ENCODE results near the gene R3HCC1L.
"Not testable (repeated sequence)": the region's sequence is repeated elsewhere in the genome, so short reads cannot be mapped to it uniquely, and the experiment has no call there.

The R3HCC1L gene

DNA sequence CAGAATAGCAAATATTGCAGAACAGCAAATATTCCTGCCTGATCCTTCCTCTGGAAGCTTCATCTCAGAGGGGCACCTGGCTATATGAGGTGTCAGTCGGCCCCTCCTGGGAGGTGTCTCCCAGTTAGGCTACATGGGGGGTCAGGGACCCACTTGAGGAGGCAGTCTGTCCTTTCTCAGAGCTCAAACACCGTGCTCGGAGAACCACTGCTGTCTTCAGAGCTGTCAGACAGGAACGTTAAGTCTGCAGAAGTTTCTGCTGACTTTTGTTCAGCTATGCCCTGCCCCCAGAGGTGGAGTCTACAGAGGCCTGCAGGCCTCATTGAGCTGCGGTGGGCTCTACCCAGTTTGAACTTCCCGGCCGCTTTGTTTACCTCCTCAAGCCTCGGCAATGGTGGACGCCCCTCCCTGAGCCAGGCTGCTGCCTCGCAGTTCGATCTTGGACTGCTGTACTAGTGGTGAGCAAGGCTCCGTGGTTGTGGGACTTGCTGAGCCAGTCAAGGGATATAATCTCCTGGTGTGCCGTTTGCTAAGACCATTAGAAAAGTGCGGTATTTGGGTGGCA, 48.0 kb downstream of the R3HCC1L start:
- DNase-seq = not testable (repeated sequence)

DNA sequence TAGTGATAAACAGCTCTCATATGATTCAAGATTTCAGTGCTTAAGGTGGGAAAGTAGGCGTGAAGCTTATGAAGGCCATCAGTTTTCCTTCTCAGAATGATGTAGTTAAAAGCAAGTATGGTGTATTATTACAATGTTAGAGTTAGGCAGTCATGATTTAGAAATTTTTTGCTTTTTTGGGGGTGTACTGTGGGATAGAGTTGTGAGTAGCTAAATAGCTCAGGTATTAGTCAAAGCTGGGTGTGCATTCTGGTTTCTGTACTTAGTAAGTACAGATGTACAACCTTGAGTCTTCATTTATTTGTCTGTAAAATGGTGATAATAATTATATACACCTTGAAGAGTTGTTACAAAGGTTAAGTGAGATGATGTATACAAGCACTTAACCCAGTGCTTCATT, 52.2 kb downstream of the R3HCC1L start:
- DNase-seq = no peak

DNA sequence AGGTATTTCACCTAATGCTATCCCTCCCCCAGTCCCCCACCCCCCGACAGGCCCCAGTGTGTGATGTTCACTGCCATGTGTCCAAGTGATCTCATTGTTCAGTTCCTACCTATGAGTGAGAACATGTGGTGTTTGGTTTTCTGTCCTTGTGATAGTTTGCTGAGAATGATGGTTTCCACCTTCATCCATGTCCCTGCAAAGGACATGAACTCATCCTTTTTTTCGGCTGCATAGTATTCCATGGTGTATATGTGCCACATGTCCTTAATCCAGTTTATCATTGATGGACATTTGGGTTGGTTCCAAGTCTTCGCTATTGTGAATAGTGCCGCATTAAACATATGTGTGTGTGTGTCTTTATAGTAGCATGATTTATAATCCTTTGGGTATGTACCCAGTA, 56.3 kb downstream of the R3HCC1L start:
- not testable (repeated sequence) for DNase-seq

- no peak for DNase-seq
Observed at GRCh38 chr10:98193037-98193436, 58.6 kb downstream of the R3HCC1L start.

DNA sequence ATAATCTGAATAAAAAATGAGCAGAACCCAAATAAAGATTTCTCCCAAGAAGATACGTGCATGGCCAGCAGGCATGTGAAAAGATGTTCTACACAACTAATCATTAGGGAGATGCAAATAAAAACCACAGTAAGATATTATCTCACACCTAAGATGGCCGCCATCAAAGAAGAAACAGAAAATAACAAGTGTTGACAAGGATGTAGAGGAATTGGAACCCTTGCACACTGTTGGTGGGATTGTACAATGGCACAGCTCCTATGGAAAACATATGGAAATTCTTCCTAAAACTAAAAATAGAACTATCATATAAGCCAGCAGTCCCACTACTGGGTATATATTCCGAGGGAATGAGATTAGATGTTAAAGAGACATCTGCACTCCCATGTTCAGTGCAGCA, 60.2 kb downstream of the R3HCC1L start:
- no peak for DNase-seq

DNA sequence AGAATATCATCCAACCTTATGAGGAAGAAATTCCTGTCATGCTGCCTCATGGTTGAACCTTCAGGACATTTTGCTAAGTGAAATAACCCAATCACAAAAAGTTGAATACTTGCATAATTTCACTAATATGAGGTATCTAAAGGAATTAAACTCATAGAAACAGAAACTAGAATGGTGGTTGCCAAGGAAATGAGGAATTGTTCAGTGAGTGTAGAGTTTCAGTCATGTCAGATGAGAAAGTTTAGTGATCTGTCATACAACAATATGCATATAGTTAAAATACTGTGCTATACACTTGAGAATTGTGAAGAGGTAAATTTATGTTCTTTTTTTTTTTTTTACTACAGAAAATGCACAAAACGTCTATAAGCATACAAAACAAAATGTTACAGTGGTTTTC, 60.7 kb downstream of the R3HCC1L start:
- DNase-seq = no peak

DNA sequence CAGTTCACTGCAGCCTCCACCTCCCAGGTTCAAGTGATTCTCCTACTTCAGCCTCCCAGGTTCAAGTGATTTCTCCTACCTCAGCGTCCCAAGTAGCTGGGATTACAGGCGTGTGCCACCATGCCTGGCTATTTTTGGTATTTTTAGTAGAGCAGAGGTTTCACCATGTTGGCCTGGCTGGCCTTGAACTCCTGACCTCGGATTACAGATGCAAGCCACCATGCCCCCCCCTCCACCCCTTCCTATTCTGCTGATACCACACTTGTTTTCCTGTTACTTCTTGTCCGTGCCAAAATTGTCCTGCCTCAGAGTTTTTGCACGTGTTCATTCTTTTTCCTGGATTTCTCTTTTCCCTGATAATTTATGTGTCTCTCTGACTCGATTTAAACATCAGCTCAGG, 62.5 kb downstream of the R3HCC1L start:
- DNase-seq = no peak

GRCh38 chr10:98201760-98202159, 67.3 kb downstream of the R3HCC1L start:
- no peak for DNase-seq

DNA sequence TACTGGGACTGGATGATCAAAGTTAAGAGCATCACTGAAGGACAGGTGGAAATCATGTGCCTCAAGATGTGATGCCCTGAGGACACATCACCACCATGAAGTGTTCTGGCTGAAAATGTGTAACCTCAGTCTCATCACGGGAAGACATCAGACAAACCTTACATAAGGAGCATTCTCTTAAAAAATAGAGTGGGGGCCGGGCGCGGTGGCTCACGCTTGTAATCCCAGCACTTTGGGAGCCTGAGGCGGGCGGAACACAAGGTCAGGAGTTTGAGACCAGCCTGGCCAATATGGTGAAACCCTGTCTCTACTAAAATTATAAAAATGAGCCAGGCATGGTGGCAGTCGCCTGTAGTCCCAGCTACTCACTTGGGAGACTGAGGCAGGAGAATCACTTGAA, 67.9 kb downstream of the R3HCC1L start:
- DNase-seq = no peak

DNA sequence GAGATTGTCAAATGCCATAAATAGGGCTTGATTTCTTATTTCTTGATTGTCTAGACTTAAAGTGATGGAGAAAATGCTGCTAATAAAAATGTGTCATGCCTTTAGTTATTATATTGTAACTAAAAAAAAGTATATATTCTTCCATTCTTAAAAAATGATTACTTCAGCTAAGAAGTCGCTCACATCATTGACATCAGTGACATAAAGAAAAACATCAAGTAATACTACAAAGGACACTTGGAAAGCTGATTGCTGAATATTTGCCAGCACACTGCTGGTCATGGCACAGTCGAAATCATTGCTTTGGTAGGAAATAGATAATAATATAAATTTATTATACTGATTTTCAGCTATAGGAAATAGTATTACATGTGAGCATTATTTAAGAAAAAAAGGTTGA, 70.9 kb downstream of the R3HCC1L start:
- no peak for DNase-seq

DNA sequence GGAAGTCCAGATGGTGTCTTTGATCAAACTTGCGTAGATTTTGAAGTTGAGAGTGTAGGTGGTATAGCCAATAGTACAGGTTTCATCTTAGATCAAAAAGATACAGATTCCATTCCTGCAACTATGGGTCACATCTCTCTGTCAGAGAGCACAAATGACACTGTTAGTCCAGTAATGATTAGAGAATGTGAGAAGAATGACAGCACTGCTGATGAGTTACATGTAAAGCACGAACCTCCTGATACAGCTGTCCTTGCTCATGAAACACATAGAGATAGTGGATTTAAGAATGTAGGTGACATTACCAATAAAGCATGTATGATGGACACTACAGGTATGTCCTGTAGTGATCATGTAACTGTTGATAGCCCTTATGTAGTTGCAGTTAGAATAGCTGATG, 74.5 kb downstream of the R3HCC1L start:
- DNase-seq = no peak

DNA sequence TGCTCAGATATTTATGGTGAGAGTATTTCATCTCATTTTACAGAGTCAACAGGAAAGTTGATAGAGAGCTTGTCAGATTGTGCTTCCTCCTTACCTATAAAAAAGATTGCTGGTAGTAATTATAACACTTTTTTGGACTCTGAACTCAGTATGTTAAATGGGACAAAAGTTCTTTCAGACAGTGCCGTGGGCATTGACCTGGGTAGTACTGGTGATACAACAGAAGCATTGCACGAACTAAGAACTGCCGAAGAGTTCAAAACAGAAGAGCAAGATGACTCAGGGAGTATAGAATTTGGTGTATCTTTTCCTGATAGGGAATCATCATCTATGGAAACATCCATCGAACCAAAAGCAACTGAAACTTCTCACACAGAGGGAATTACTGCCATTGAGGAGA, 75.0 kb downstream of the R3HCC1L start:
- DNase-seq = no peak

DNA sequence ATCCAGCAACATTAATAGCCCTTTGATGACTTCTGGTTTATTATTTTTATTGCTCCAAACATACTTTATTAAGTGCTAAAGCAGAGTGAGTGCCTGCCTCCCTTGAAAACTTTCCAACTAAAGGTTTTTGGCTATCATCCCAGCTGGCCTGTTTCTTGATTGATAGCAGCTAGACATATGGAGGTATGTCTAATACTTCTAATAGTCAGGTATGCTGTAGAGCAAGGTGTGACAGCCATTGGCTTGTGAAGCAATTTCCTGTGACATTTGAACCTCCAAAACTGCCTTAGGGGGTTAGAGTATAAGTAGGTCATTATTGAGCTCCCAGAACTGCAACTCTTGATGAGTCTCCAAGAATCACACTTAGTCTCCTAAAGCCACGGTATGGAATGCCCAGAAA, 77.7 kb downstream of the R3HCC1L start:
- no peak for DNase-seq

GRCh38 chr10:98213740-98214139, 79.3 kb downstream of the R3HCC1L start:
- DNase-seq = no peak

- DNase-seq = no peak
Observed at GRCh38 chr10:98215373-98215772, 80.9 kb downstream of the R3HCC1L start.

- peak; percentile 13 for DNase-seq
Observed at GRCh38 chr10:98217801-98218200, 83.3 kb downstream of the R3HCC1L start.

- no peak for DNase-seq
Observed at GRCh38 chr10:98223874-98224273, 89.4 kb downstream of the R3HCC1L start.

DNA sequence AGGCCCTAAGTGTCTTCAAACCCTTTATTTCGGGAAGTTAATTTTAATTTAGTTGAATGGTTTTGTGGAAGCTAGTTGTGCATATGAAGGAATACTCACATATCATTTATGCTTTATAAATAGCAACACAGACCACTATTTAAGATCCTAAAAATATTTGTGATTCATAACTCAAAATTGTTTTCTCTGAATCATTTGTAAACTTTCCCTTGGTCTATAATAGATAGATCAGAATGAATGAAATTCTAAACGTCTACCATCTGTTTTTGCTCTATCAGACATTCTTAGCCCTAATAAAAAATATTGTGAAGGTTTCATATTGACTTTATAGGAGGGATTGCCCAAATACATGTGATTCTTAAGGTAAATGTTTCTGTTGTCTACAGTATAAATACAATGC, 90.1 kb downstream of the R3HCC1L start:
- no peak for DNase-seq

DNA sequence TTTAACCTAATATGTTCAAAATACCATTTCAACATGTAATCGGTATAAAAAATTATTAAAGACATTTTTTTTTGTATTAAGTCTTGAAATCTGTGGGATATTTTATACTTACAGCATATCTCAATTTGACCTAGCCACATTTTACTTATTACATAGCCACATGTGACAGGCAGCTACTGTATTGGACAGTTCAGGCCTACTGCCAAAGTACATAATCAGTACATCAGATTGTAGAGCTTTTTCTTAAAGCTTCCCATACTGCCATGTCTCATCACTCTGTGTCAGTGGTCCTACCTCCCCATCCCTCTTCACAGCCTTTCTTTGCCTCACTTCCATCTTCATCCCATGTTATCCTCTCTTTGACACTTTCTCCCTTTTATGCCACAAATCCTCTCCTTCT, 90.5 kb downstream of the R3HCC1L start:
- no peak for DNase-seq

DNA sequence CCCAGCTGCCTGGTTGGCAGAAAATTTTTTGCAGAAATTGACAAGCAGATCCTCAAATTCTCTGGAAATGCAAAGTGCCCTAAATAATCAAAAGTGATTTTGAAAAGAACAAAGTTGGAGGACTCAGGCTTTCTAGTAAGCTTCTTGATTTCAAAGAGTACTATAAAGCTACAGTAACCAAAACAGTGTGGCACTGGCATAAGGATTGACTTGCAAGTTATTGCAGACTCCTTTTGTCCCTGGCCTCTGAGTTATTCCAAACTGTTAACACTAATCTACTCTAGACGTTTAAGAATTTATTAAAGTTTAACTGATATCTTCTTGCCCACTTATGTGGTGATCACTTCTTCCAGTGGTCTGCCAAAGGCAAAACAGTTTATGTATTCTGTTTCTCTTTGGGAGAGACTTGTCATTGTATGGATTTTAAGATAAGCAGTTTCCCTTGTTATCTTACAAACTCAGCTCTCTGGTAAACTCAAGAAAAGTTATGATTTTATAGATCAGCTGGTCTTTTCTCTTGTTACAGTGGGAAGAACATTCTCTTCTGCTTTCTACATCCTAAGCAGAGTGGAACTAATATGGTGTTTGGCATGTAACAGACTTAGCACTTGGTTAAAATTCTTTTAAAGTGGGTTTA, 92.2 kb downstream of the R3HCC1L start:
- DNase-seq = no peak

DNA sequence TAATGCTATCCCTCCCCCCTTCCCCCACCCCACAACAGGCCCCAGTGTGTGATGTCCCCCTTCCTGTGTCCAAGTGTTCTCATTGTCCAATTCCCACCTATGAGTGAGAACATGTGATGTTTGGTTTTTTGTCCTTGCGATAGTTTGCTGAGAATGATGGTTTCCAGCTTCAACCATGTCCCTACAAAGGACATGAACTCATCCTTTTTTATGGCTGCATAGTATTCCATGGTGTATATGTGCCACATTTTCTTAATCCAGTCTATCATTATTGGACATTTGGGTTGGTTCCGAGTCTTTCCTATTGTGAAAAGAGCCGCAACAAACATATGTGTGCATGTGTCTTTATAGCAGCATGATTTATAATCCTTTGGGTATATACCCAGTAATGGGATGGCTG, 93.3 kb downstream of the R3HCC1L start:
- DNase-seq = not testable (repeated sequence)

GRCh38 chr10:98228266-98228665, 93.8 kb downstream of the R3HCC1L start:
- not testable (repeated sequence) for DNase-seq

DNA sequence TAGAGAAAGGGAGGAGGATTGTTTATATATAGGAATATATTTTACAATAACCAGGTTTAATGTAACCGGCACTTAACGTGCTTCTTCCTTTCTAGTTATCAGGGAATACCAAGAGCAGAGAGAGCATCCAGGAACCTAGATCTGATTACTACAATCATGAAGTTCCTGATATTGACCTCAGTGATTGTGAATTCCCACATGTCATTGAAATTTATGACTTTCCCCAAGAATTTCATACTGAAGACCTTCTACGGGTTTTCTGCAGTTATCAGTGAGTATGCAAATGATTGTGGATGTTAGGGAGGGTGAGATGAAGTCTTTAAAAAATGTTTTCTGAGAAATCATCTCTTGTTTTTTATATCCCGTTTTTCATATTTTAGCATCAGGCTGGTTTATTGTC, 97.0 kb downstream of the R3HCC1L start:
- no peak for DNase-seq

DNA sequence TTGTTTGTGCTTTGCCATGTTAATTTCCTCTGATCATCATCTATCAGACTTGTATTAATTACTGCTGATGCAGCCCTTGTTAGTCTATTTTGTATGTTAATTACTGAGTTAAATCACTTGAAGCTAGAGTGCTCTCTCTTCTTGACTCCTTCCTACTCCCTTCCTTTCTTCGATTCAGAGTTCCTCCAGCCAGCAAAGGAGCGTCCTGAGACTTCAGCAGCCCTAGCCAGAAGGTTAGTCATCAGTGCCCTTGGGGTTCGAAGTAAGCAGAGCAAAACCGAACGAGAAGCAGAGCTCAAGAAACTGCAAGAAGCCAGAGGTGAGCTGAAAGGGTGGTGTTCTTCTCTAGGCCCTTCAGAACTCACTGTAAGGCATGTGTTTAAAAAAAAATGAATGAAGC, 101.4 kb downstream of the R3HCC1L start:
- no peak for DNase-seq

GRCh38 chr10:98236862-98237261, 102.4 kb downstream of the R3HCC1L start:
- no peak for DNase-seq

All from GF-D8 (cell line).